ENCODE results near the gene KDM4C.
"Not testable (repeated sequence)": the region's sequence is repeated elsewhere in the genome, so short reads cannot be mapped to it uniquely, and the experiment has no call there.

Gene KDM4C

GRCh38 chr9:6975198-6975597 lies 217.4 kb downstream of the KDM4C start:
- DNase-seq (ENCODE audit: low read depth in 3 of 3): no peak

- DNase-seq (ENCODE audit: low read depth in 3 of 3): no peak
Measured at GRCh38 chr9:6977761-6978160, 220.0 kb downstream of the KDM4C start.

GRCh38 chr9:6978591-6978990 lies 220.8 kb downstream of the KDM4C start:
- DNase-seq (ENCODE audit: low read depth in 3 of 3): no peak

- no peak for DNase-seq (ENCODE audit: low read depth in 3 of 3)
Measured at GRCh38 chr9:6984941-6985578, 227.3 kb downstream of the KDM4C start.

- no peak for DNase-seq (ENCODE audit: low read depth in 3 of 3)
Measured at GRCh38 chr9:6986141-6986815, 228.5 kb downstream of the KDM4C start.

- DNase-seq (ENCODE audit: low read depth in 3 of 3): no peak
Measured at GRCh38 chr9:6987381-6987780, 229.6 kb downstream of the KDM4C start.

GRCh38 chr9:6991418-6991817 lies 233.6 kb downstream of the KDM4C start:
- no peak for DNase-seq (ENCODE audit: low read depth in 3 of 3)

GRCh38 chr9:6996061-6996854 lies 238.5 kb downstream of the KDM4C start:
- no peak for DNase-seq (ENCODE audit: low read depth in 3 of 3)

GRCh38 chr9:6997330-6997729 lies 239.6 kb downstream of the KDM4C start:
- DNase-seq (ENCODE audit: low read depth in 3 of 3): no peak

- no peak for DNase-seq (ENCODE audit: low read depth in 3 of 3)
Measured at GRCh38 chr9:6999794-7000193, 242.0 kb downstream of the KDM4C start.

GRCh38 chr9:7001571-7001970 lies 243.8 kb downstream of the KDM4C start:
- DNase-seq (ENCODE audit: low read depth in 3 of 3): no peak

- DNase-seq (ENCODE audit: low read depth in 3 of 3): no peak
Measured at GRCh38 chr9:7003861-7004260, 246.1 kb downstream of the KDM4C start.

GRCh38 chr9:7006417-7006816 lies 248.6 kb downstream of the KDM4C start:
- no peak for DNase-seq (ENCODE audit: low read depth in 3 of 3)

GRCh38 chr9:7008411-7008810 lies 250.6 kb downstream of the KDM4C start:
- no peak for DNase-seq (ENCODE audit: low read depth in 3 of 3)

- no peak for DNase-seq (ENCODE audit: low read depth in 3 of 3)
Measured at GRCh38 chr9:7009065-7009464, 251.3 kb downstream of the KDM4C start.

- DNase-seq (ENCODE audit: low read depth in 3 of 3): no peak
Measured at GRCh38 chr9:7011395-7012067, 253.8 kb downstream of the KDM4C start.

- no peak for DNase-seq (ENCODE audit: low read depth in 3 of 3)
Measured at GRCh38 chr9:7027996-7028395, 270.2 kb downstream of the KDM4C start.

- no peak for DNase-seq (ENCODE audit: low read depth in 3 of 3)
Measured at GRCh38 chr9:7028591-7028990, 270.8 kb downstream of the KDM4C start.

GRCh38 chr9:7030943-7031342 lies 273.2 kb downstream of the KDM4C start:
- not testable (repeated sequence) for DNase-seq (ENCODE audit: low read depth in 3 of 3)

- no peak for DNase-seq (ENCODE audit: low read depth in 3 of 3)
Measured at GRCh38 chr9:7033076-7034045, 275.6 kb downstream of the KDM4C start.

GRCh38 chr9:7037176-7037575 lies 279.4 kb downstream of the KDM4C start:
- no peak for DNase-seq (ENCODE audit: low read depth in 3 of 3)
